ENCODE results near the gene MTHFD2L.

DNA sequence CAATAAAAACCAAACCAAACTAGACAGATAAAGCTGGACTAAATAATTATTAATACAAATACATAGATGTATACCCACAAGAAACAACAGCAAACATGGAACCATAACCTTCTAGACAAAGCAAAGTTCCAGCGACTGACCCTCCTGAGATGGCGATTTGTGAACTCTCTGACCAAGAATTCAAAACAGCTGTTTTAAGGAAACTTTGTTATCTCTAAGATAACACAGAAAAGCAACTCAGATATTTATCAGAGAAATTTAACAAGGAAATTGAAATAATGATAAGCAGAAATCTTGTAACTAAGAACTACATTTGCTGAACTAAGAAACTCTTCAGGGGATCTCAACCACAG lies 23.4 kb upstream of the MTHFD2L start:
- TF ChIP-seq POLR2AphosphoS5 (IDR thresholded peaks at IDR 0.05): no peak
- TF ChIP-seq, protein P1, sequence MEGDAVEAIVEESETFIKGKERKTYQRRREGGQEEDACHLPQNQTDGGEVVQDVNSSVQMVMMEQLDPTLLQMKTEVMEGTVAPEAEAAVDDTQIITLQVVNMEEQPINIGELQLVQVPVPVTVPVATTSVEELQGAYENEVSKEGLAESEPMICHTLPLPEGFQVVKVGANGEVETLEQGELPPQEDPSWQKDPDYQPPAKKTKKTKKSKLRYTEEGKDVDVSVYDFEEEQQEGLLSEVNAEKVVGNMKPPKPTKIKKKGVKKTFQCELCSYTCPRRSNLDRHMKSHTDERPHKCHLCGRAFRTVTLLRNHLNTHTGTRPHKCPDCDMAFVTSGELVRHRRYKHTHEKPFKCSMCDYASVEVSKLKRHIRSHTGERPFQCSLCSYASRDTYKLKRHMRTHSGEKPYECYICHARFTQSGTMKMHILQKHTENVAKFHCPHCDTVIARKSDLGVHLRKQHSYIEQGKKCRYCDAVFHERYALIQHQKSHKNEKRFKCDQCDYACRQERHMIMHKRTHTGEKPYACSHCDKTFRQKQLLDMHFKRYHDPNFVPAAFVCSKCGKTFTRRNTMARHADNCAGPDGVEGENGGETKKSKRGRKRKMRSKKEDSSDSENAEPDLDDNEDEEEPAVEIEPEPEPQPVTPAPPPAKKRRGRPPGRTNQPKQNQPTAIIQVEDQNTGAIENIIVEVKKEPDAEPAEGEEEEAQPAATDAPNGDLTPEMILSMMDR (IDR thresholded peaks at IDR 0.05; ENCODE audit: poor library complexity, severe bottlenecking): no peak
- TF ChIP-seq EP300 (conservative IDR thresholded peaks at IDR 0.05; ENCODE audit: poor library complexity, severe bottlenecking): no peak
- TF ChIP-seq SMC3 (conservative IDR thresholded peaks at IDR 0.05; ENCODE audit: poor library complexity): peak; percentile 3
- TF ChIP-seq TAF1 (IDR thresholded peaks at IDR 0.05; ENCODE audit: low read depth): no peak
- TF ChIP-seq EZH2 (IDR thresholded peaks at IDR 0.05; ENCODE audit: borderline replicate concordance, insufficient read depth, low read length, poor library complexity, severe bottlenecking): no peak

Measured in neural cell (in vitro differentiated cells).